CD4-positive, alpha-beta T cell treated with Interleukin-17A for 1 hour (primary cell): Measurements from ENCODE around the gene CYP2U1.
A peak's percentile ranks its signal among the peaks of the same experiment; 100 is the strongest.
"Not testable (repeated sequence)": the region's sequence is repeated elsewhere in the genome, so short reads cannot be mapped to it uniquely, and the experiment has no call there.

Experiments used
- DNase-seq: peaks from one replicate; pipeline ENCODE4 v3.0.0-alpha.2; 2020

Gene CYP2U1

DNA sequence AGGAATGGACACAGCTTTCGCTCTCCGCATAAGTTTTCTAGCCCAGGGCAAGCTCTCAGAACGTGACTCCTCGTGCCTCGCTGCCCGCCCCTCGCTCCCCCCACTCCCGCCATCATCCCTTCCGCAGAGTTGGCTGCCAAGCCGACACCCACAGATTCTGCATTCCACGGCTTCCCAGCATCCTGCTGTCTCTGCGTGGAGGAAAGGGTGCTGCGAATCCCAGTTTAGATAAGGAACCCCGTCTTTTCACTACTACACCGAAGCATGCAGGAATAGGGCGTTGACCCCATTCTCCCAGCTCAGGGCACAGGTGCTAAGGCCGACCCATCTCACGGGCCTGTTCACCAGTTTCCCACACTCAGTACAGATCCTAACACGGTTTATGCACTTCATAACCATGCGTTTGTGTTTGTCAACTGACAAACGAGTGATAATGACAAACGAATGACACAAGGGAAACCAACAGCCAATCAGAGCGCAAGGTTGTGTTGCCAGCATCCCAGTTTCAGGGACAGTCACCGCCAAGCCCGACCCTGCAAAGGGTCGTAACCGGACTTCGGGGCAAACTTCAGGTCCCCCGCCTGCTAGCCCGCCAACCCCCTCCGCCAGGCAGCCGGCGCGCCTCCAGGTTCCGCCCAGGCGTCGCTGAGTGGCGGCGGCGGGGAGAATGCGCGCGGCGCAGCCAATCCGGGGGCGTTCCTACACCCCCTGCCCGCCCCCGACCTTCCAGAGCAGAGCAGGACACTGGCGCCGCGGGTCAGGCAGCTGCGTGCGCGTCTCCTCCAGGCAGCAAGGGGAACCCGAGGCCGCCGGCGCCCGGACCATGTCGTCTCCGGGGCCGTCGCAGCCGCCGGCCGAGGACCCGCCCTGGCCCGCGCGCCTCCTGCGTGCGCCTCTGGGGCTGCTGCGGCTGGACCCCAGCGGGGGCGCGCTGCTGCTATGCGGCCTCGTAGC lies at the start of gene CYP2U1:
TSS of gene CYP2U1 (plus strand) at position 729 of the 954 bp plus-strand sequence. CDS start at position 824, 95 bp downstream.
- DNase-seq = peak; percentile 83

DNA sequence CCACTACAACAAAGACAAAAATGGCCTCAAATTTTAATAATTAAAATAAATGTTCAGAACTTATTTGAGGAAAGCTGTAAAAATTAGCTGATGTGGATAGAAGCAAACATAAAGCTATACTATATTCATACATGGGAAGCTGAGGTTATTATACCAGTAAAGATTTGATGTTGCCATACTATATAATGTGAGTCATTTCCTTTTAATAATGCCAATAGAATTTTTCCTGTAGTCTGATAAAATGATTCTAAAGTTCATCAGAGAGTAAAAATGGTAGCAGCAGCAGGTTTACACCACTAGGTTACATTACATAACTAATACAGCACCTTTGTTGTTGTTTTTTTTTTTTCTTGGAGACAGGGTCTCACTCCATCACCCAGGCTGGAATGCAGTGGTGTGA lies 45.5 kb upstream of the CYP2U1 start:
- DNase-seq = no peak

DNA sequence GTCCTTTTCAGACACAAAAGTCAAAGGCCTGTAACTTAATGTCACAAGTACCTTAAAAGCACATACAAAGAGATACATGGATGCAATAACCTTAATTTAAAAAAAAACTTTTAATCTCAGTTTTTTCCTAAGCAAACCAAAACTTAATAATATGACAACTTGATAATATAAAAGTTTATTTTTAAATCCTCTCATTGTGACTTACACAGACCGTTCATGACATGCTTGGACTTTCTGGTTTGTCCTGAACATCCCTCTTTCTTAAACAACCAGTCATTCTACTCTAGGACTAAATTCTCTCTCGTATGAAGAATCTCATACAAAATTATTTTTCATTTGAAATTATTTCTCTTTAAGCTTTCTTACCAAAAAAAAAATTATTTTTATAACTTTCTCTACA lies 43.1 kb upstream of the CYP2U1 start:
- no peak for DNase-seq

DNA sequence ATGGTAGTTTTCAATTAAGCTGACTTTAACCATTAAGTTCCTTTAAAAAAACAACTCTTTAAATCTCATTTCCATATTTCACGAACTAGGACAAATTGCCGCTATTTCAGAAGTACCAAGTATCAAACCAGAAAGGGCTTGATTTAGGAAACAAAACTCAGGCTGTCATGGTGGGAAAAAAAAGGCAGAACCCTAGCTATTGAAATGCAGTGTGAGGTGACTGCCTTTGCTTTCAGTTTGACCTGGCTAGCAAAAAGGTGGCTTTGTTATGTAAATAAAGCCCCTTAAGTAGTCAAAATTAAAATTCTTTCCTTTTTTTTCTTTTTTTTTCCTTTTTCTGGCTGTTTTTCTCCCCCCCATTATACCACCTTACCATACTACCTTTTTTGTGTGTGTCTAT lies 40.6 kb upstream of the CYP2U1 start:
- no peak for DNase-seq

DNA sequence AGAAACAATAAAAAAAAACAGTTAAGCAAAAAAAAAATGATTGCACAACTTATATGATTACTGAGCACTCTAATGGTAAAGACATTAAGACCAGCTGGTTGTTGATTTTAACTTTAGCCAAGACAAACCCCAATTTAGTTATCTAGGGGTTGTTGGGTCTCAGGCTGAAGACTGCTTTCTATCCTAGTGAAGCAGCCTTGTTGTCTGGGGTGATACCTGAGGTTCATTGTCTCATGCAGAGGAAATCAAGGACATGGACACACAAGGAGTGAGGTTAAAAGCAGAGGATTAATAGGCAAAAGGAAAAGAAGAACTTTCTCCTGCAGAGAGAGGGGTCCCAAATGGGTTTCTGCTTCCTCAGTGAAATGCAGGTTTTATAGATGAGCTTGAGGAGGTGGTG lies 40.0 kb upstream of the CYP2U1 start:
- DNase-seq = no peak

DNA sequence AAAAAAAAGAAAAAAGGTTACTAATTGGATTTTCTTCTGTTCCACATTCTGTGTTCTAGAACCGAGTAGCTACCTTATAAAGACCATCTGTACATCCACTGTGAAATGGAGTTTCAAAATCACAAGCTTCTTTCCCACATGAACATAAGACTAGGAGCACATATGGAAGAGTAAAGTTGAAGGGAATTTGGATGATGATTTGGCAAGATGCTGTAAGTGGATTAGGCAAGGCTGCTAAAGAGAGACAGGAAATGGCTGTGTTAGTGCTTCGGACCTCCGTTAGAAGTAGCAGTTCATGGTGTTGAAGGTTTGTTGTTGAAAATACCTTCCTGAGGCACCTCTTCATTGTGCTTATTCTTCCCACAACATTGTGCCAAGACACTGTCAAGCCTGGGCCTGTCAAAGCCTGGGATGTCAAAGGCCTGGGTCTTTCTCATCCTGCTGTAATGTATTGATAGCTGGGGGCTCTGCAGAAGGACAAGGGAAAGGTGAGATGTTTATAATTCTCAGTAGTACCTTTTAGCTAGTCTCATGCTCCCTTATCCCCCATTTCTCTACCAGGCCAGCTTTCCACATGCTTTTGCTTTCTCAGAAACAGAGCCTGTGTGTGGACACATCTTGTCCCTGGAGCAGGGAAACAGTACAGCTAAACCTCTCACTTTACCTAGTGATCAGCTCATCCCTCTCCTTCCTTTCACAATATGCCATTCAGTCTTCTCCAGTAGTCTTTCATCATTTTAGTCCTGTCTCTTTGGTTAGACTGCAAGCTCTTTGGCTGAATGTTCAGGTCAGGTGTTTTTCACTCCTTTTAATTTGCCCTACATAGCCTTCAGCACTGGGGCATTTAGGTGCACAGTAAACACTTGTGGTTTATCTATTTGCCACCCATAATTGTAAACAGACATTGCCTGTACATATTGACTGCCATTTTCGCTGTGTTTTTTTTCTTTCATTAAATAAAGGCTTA lies 37.9 kb upstream of the CYP2U1 start:
- DNase-seq = no peak

DNA sequence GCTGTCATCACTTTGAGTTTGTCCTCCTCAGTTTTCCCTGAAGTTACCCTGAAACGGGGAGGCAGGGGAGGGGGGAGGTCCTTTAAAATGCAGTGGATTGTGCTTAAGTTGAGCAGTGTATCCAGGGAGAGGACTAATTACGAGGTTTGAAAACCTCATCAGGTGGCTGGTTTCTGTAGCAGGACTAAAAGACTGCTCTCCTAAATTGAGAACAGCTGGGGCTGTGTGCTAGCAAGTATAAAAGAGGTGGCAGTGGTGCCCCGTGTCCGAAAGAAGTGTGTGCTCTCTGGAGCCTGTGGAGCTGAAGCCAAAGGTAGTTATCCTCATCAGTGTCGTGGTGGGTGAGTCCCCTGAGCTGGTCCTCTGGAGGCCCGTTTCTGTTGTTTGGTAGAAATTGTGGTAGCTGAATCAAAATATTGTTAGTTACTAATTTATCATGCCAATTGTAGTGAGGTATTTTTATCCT lies 37.2 kb upstream of the CYP2U1 start:
- no peak for DNase-seq

DNA sequence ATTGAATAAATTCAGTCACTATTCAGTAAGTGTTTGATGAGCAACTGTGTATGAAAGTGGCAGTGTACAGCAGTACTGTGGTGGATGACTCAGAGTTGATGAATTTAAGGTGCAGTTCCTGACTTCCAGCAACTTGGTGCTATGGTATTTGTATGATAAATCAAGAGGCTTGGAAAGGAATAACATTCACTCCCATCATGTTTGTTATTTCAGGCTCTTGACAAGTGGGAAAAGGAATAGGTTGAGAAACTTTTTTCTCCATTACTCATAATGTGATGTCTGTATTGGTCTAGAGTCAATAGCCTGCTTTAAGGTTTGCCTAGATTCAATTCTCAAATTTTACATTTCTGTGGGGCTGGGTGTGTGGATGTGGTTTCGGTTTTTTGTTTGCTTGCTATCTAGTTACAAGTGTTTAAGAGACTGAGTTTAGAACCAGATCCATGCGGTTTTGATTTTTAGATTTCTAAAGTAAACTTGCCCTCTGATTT lies 35.1 kb upstream of the CYP2U1 start:
- DNase-seq = no peak

DNA sequence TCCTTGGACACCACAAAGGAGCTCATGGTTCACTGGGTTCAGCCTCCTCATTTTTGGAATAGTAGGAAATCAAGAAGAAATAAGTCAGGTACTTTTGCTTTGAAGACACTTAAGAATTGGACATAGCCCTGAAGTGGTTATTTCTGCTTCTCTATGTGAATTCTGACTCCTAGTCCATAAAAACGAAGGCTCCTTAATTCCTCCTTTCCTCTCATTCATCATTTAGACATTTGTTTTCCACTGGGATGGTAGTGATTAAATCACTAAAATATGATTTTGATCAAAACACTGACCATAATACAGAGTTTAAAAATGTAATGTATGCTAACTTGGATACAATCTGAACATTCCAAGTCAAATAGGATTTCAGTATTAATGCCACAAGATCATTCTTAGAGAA lies 34.7 kb upstream of the CYP2U1 start:
- no peak for DNase-seq

DNA sequence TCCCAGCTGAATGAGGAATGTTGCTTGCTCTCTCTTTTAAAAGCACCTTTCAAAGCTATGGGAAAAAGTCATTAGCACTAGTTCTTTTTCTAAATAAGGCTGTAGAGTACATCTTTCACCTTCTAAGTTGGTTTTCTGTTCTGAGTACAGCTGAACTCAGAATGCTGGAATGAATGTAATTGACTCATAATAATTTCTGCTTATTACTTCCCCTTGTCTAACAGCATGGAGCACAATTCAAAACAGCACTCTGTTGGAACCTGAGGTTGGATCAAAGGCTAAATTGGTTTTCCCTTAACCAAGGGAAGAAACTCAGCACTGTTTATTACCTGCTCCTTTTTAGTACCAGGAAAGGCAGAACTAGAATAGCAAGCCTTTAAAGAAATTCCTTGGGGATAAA lies 33.5 kb upstream of the CYP2U1 start:
- DNase-seq = no peak

DNA sequence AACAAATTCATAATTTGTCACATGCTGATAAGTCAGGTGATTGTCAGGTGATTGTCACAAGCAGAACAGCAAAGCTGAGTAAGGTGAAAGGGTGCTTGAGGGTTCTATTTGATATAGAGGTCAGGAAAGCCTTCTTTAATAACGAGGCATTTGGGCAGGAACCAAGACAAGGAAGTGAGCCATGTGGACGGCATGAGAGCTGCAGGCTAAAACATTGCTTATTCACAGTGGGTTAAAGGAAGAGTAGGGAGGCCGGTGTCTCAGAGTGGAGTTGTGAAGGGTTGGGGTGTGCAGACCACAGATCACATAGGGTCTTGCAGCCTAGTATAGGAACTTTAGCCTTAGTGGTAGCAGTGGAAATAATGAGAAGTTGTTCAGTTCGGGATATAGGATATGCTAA lies 31.3 kb upstream of the CYP2U1 start:
- DNase-seq = no peak

DNA sequence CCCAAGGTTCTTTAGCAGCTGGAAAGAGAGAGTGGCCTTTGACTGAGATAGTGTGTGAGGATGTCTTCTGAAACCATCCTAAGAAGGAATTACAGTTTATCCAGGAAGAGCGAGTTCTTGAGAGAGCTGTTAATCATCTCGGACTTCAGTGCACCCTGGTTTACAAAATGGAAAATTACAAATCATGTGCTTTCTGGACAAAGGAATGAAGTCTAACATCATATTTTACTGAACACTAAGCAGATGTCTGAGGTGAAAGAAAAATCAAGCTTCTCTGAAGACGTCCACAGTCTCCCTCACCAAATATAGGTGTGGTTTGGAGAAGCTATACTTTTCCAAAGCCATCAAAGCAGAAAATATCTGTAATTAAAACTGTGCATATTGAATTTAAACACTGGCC lies 30.8 kb upstream of the CYP2U1 start:
- DNase-seq = no peak

DNA sequence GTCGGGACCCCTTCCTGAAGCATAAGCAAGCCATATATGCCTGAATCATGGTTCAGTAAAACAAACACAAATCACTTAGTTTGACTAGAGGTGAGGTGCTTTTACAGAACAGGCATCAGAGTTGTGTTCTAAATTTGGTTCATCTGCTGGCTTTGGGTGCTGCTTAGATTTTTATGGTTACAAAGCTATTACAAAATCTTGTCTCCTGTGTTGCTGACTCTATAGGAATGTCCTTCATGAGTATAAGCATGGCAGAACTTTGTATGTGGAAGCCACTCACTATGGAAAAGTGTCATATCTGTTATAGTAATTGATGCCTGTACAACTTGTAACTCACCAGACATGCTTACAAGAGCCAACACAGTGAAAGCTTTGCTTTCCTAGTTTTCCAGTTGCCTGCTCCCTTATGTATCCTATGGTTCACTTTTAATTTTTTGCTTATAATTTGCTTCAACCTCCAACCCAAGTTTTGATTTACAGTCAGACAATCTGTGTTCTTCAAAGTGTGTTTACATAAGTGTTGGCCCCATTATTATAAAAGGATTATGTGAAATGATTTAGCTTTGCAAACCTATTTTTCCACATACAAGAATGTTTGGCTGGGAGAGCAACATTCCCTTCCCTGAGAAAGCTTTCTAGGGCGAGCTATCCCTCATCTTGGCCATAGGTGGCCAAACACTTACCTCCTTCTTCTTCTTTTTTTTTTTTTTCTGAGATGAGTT lies 30.0 kb upstream of the CYP2U1 start:
- no peak for DNase-seq

DNA sequence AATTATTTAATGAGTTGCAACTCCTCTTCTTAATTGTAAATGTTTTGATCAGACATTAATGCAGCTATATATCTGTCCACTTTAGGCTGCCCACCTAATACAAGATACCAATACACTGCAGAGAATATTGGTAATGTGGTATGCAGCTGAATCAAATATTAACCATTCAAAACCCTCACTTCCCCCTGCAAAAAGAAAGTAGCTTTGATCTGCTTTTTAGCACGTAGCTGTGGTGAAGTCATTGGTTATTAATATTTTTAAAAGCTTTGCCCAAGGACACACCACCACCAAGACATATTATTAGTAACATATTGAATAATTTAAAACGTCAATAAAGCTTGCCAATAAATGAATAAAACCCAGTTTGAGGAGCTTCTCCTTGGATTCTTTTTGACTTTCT lies 28.6 kb upstream of the CYP2U1 start:
- DNase-seq = no peak

DNA sequence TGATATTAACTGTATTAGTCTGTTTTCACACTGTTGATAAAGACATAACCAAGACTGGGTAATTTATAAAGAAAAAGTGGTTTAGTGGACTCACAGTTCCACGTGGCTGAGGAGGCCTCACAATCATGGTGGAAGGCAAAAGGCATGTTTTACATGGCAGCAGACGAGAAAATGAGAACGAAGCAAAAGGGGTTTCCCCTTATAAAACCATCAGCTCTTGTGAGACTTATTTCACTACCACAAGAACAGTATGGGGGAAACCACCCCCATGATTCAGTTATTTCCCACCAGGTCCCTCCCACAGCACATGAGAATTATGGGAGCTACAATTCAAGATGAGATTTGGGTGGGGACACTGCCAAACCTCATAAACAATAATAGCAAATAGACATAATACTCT lies 26.3 kb upstream of the CYP2U1 start:
- not testable (repeated sequence) for DNase-seq

DNA sequence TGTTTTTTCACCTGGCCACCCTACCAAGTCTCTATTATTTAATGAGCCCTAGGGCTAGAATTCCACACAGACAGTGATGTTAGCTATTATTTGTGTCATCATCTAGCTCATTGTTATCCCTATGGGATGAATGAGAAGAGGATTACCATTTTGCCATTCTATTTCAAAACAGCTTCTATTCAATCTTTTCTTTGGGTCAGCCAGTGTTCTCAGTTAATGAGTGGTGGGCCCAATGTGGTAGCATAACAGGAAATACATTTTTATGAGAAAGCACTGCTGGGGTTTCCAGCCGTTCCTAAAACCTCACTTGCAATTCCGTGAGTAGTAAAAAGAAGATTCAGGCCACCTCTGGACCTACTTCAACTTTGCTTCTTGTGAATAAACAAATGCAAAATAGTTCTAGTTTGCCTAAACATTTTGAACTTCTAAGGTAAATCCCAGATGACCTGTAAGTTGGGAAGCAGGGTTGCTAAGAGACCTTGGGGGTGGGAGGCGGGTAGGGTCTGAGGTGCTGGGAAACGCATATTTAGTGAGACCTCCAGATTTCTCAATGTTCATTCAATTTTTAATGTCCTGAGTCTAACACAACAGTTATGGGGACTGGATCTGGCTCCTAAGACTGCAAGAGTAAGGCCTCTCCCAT lies 24.8 kb upstream of the CYP2U1 start:
- DNase-seq = no peak

DNA sequence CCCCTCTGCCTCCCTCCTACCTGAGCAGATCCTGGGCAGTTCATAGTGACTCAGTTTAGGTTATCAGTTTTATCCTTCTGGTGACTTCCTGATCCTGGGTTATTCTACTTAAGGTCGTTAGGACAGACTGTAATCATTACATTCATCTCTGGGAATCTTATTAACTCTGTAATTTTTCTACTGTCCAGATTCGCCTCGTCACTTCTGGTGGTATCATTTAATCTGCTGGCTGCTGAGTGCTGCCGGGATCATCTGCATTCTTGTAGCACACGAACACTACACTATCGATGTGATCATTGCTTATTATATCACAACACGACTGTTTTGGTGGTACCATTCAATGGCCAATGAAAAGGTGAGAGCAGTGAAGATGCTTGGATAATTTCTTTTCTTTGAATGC lies 23.0 kb upstream of the CYP2U1 start:
- no peak for DNase-seq

DNA sequence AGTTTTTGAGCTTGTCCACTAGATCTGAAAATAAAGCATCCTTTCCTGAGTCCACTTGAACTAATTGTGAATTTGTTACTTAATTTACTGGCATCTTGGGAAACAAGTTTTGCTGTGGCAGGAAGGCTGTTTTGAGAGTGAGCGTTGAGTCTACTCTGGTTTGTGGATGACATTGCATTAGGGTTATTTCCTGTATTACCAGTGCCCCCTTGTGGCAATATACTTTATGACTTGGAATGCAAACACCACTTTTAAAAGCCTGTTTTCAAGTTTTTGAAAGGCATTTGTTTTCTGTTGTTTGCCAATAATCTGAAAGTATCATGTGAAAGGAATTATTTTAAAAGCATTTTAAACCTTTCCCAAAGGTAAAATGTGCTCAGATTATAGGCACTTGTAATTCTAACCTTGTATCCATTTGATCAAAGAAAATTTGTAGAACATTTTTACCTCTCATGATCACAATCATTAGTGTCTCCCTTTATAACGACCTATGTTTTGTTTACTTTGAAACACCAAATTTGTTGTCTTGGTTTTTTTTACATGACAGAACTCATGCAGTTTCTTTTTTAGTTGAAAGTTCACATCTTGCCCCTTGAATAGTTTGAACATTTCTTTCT lies 18.0 kb upstream of the CYP2U1 start:
- peak; percentile 74 for DNase-seq

DNA sequence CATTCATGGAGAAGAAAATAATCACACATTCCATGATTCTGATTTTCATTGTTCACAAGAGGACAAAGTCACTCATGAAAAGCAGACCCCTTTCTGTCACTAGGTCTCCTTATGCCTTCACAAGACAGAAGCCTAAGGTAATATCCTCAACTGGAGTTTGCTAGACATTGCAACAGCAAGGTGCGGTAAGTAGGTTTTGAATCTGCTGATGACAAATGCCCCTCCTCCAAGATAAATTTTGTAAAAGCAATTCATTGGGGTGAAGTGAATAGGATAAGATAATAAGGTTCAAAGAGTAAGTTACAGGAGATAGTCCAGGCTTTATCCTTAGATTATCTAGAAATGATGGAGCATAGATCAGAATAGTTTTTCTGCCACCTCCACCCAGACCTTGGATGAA lies 16.1 kb upstream of the CYP2U1 start:
- DNase-seq = no peak

DNA sequence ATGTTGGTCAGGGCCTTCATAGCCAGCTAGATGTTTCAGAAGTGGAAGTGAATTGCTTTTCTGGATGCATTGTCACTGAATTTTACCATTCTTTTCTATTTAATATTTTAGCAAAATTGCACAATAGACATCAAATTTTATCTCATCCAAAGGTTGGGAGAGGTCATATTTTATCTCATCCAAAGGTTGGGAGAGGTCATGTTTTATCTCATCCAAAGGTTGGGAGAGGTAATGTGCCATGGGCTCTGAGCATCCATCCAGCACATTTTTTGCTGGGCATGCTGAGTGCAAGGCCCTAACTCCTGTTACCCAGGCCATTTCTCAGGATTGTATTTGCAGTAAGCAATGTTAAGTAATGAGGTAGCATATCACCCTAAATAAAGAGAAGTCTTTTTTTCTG lies 14.7 kb upstream of the CYP2U1 start:
- DNase-seq = no peak

DNA sequence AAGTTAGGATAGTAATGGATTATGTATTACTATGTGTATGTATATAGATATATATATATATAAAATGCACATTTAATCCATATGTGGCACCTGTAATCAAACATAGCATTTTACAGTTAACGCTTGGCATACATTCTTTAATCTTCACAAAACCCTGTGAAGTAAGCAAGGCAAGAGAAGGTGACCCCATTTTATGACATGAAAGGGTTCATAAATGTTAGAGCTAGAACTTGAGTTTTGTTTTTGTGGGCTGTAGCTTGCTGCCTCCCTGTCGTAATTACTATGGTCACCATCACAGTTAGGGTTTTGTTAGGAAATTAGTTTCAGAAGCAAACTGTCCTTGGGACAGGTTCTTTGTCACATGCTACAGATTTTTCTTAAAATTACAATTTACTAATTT lies 13.8 kb upstream of the CYP2U1 start:
- no peak for DNase-seq
